Smooth muscle cell of the brain vasculature (primary cell): ENCODE results near the gene ZC3H18.

ENCODE experiments used
- DNase-seq: peaks from one replicate; pipeline ENCODE4 v3.0.0-alpha.2; 2012; ENCODE audit warnings: low read depth, low spot score

Gene ZC3H18

DNA sequence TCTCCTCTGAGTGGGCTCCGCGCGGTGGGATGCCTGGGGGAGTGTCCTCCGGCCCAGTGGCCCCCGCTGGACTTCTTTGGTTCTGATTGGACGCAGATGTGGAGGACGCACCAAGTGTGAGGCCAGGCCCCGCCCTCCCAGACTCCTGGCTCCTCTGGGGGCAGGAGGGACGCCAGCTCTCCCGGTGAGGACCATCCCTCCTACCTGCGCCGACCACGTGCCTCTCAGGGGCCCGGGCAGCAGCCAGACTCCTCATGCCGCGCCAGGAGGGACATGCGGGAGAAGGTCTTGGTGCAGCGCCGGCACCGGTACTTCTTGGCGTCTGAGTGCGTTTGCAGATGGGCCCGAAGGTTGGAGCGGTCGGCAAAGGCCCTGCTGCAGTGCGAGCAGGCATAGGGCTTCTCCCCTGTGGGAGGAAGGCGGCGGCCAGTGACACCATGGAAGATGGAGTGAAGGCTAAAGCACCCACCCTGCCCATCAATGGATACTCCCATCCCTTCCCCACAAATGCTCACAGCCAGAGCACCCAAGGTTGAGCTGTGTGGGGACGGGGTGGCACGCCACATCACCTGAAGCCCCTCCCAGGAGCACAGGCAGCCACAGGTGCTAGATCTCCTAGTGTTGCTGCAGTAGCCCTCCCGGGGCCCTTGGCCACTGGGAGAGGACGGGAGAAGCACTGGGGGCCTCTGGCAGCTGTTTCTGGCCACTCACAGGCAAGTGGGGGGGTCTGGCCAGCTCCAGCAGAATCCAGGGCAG lies 108.2 kb downstream of the ZC3H18 start:
- no peak for DNase-seq

DNA sequence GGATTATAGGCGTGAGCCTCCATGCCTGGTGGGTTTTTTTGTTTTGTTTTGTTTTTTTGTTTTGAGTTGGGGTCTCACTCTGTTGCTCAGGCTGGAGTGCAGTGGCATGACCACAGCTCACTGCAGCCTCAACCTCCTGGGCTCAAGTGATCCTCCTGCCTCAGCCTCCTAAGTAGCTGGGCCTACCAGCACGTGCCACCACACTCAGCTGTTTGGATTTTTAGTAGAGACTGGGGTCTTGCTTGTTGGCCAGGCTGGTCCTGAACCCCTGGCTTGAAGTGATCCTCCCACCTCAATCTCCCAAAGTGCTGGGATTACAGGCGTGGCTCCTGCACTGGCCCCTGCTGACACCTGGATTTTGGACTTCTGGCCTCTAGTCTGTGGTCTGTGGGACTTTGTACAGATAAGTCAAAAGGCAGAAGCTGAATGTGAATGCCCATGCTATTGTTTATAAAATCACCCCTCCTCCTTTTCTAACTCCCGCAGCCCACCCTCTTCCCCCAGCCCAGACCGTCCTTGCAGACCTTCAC lies 110.4 kb downstream of the ZC3H18 start:
- no peak for DNase-seq

DNA sequence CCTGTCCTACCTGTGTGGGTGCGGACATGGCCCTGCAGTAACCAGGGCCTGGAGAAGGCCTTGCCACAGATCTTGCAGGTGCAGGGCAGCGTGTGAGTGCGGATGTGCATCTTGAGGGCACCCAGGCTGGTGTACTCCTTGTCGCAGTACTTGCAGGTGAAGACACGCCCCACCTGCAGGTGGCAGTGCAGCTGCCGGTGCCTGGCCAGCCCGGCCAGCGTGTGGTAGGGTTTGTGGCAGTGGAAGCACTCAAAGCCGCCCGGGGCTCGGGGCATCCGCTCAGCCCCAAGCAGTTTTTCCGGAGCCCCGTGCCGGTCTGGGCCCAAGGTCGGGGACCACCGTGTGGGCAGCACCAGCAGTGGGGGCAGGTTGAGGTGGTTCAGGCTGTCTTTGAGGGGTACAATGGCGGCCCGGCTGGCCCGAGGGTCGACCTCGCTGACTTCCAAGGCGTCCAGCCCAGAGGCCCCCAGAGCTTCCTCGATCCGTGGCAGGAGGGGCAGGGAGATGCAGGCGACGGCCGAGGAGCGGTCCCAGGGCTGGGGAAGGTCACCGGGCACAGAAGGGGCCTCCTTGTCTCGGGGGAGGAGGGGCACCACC lies 111.0 kb downstream of the ZC3H18 start:
- no peak for DNase-seq
